DMS 273 treated with DMSO at 0.1 percent for 48 hours (cell line): ENCODE data around the gene CCDC63.
A peak's percentile ranks its signal among the peaks of the same experiment; 100 is the strongest.

ENCODE experiments used
- DNase-seq: peaks from one replicate; lab custom pipeline; 2025; lab: John Stamatoyannopoulos, UW

The CCDC63 gene

DNA sequence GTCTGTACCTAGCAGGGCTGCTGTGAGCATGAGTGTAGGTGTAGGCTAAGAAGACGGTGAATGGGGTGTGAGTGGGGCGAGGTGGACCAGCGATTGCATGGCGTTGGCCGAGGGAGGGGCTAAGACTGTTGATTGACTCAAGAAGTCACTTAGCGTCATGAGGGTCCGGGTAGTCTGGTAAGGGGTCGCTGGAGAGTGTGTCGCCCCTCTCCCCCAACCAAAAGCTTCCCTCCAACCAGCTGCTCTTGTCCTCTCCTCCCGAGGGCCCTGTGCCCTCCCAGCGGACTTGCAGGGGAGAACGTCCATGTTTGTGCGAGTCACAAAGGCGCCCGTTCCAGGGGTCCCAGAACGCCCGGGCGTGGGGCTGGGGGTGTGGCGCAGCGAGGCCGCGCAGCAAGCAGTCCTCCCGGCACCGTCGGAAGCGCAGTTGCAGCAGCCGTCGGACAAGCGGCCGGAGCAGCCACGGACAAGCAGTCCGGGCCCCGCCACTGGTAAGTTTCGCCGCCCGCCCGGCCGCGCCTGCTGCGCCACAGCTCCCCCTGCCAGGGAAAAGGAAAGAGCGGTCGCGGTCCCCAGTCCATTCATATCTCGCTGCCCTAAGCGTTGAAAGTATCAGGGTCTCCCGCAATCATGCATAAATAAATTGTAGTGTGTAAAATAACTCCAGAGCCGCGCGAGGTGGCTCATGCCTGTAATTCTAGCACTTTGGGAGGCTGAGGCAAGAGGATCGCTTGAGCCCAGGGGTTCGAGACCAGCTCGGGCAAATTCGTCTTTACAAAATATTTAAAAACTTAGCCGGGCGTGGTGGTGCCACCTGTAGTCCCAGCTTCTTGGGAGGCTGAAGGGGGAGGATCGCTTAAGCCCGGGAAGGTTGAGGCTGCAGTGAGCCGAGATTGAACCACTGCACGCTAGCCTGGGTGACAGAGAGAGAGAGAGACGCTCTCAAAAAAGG lies at the start of gene CCDC63:
Gene CCDC63 (plus strand): TSS at position 373 of the 952 bp plus-strand sequence. CDS start 5,968 bp downstream, outside the sequence.
- no peak for DNase-seq

GRCh38 chr12:110798461-110798860 lies 48.3 kb upstream of the CCDC63 start:
- DNase-seq = no peak

DNA sequence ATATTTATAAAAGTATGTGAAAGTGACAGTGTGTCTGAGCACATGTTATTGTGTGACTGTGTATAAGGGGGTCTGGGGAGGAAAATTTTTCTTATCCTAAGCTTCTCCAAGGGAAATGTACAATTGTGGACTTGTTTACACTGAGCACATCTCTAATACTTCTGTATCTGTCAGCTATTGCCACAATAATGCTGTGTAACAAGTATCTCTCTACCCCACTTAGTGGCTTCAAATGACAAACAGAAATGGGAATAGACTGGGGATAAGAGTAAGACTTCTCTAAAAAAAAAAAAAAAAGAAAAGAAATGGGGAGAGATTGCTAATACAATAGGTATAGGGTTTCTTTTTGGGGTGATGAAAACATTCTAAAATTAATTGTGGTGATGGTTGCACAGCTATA lies 44.3 kb upstream of the CCDC63 start:
- no peak for DNase-seq

DNA sequence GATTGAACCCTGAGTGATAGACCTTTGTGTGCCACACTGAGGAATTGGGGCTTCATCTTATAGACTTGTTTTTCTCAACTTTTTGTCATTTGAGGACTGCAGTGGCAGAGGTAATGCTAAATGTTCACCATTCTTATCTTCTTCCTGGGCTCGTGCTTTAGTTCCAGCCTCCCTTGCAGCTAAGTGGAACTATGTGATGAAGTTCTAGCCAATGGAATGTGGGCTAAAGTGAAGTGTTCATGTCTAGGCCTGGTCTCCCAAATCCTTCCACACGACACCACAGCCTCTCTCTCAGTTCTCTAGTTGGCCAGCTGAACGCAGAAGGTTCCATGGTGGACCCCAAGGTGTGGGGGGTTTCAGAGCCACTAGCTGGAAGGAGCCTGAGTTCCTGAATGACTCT lies 42.4 kb upstream of the CCDC63 start:
- DNase-seq = no peak

GRCh38 chr12:110807640-110808039 lies 39.1 kb upstream of the CCDC63 start:
- no peak for DNase-seq

- DNase-seq = no peak
Measured at GRCh38 chr12:110809149-110809548, 37.6 kb upstream of the CCDC63 start.

GRCh38 chr12:110811972-110812371 lies 34.8 kb upstream of the CCDC63 start:
- DNase-seq = no peak

- no peak for DNase-seq
Measured at GRCh38 chr12:110813285-110813684, 33.5 kb upstream of the CCDC63 start.

- no peak for DNase-seq
Measured at GRCh38 chr12:110813756-110814155, 33.0 kb upstream of the CCDC63 start.

DNA sequence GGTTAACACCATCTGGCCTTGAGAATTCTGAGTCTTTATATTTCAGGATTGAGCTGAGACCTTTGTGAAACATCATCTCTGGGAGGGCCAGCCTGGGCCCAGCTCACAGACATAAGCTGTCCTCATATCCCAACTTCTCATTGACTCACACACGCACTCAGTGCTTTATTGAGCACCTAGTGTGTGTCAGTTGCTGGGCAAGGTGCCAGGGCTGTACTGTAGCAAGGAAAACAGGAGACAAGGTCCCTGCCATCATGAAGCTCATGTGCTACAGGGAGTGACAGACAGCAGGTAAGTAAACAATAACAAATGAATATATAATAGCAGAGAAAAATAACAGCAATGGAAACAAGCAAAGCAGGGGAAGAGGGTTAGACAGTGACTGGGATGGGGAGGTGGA lies 30.5 kb upstream of the CCDC63 start:
- no peak for DNase-seq

DNA sequence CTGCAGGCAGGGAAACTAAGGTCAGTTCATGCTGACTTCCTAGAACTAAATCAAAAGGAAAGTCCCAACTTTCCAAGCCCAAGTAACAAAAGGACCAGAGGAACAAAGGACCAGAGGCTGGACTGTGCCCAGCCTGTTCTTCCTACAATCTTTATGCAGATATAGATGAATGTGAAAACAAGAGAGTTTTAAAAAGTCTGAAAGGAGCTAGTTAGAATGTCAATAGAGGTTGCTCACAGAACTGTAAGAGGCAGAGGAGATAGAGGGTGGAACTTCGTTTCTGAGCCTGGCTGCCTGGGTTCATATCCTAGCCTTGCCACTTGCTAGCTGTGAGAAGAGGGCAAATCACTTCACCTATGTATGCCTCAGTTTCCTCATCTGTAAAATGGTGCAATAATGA lies 30.0 kb upstream of the CCDC63 start:
- DNase-seq = no peak

DNA sequence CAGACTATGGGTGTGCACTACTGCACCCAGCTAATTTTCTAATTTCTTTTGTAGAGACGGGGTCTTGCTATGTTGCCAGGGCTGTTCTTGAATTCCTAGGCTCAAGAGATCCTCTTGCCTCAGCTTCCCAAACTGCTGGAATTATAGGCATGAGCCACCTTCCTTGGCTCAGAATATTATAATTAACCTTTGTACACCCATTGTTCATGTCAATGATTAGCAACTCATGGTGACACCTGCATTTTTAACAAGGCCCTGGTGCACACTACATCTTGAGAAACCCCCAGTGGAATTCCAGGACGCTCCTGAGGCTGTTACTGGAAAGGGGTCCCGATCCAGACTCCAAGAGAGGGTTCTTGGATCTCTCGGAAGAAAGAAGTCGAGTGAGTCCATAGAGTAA lies 28.3 kb upstream of the CCDC63 start:
- DNase-seq = no peak

DNA sequence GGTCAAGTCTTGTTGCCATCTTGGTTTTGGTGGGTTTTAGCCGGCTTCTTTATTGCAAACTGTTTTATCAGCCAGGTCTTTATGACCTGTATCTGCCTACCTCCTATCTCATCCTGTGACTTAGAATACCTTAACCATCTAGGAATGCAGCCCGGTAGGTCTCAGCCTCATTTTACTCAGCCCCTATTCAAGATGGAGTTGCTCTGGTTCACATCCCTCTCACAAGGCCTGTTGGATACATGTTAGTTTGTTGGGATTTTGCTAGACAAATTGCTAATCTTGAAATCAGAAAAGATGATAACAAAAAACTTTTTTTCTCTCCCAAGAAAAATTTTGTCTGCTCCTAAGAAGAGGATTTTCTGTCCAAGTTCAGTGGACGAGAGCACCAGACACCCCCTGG lies 27.6 kb upstream of the CCDC63 start:
- no peak for DNase-seq

DNA sequence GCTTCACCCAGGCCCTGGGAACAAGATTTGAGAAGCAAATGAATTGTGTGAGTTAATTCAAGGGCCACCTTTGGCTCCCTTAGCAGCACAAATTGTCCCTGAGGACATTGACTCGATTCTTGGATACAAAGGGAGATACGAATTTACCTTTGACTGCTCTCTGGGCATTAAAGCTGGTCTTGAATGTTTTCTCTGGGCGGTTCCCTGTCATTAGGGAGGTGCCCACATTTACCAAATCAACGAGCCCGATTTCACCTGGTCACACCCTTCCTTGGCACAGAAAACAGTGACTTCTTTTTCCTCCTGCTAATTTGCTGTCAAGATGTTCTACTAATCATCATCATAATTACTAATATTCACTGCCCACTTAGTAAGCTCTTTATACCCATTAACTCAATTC lies 27.1 kb upstream of the CCDC63 start:
- DNase-seq = no peak

DNA sequence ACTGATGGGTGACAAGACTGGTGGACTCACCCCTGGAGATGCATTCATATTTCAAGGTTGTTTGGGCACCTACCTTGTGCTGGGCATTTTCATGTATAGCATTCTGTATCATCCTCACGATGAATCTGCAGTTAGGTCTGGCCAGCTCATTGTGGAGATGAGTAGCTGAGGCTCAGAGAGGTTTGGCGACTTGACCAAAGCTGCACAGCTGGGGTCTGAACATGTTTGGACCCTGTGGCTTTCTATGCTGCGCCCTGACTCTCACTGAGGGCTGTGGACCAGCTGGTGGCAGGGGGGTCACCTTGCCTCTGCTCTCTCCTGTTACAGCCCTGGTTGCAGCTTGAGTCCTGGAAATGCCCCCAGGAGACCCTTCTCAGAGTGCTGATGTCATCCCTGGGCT lies 24.9 kb upstream of the CCDC63 start:
- no peak for DNase-seq

- DNase-seq = no peak
Measured at GRCh38 chr12:110822821-110823415, 23.9 kb upstream of the CCDC63 start.

DNA sequence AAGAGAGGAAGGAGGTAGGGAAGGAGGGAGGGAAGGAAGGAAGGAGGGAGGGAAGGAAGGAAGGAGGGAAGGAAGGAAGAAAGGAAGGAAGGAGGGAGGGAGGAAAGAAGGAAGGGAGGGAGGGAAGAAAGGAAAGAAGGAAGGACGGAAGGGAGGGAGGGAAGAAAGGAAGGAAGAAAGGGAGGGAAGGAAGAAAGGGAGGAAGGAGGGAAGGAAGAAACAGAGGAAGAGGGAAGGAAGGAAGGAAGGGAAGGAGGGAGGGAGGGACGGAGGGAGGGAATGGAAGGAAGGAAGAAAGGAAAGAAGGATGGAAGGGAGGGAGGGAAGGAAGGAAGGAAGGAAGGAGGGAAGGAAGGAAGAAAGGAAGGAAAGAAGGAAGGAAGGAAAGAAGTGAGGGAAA lies 22.4 kb upstream of the CCDC63 start:
- no peak for DNase-seq

DNA sequence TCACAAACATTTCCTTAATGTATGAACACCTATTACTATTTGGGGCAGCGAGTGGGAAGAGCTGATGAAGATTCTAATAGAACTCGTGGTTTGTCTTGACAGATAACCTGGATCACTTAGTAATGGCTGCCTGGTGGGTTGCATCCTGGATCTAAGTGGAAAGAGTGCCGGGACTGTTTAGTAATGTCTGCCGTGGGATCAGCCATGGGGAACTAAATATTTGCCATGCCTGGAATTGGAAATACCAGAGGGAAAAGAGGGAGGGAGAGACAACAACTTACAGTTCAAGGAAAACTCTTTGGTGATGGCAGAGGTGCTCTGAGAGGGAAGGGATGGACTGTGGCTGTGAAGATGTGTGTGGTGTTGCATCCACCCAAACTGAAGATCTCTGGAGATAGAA lies 21.3 kb upstream of the CCDC63 start:
- DNase-seq = no peak

DNA sequence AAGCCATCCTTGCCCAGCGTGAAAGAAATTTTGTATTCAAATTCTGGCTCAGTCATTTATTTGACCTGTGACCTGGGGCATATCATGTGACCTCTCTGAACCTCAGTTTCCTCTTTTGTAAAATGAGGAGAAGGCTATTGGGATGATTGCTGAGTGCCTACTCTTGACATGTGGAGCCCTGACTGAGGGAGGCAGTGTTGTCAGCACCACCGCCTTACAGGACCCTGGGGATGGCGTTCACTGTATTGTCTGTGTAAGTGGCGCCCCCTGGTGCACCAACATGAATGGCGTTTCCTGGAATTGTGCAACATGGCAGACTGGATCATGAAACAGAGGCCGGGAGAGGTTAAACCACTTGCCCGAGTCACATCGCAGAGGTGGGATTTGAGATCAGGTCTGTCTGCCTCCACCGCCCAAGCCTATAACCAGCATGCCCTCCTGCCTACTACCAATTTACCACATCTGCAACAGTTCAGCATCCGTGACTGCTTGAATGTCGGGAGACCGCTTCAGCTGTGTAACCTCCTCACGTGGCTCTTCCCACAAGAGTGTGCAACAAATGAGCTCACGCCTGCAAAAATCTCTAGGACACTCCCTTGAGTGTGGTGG lies 20.1 kb upstream of the CCDC63 start:
- peak; percentile 37 for DNase-seq

- no peak for DNase-seq
Measured at GRCh38 chr12:110829308-110829707, 17.5 kb upstream of the CCDC63 start.

GRCh38 chr12:110836291-110836690 lies 10.5 kb upstream of the CCDC63 start:
- no peak for DNase-seq

DNA sequence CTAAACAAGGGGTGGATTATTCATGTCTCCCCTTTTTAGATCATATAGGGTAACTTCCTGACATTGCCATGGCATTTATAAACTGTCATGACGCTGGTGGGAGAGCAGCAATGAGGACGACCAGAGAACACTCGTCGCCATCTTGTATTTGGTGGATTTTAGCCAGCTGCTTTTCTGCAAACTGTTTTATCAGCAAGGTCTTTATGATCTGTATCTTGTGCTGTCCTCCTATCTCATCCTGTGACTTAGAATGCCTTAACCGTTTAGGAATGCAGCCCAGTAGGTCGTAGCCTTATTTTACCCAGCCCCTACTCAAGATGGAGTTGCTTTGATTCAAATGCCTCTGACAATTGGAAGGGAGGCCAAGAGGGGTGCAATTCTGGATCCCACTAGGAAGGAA lies 5.8 kb upstream of the CCDC63 start:
- DNase-seq = no peak

DNA sequence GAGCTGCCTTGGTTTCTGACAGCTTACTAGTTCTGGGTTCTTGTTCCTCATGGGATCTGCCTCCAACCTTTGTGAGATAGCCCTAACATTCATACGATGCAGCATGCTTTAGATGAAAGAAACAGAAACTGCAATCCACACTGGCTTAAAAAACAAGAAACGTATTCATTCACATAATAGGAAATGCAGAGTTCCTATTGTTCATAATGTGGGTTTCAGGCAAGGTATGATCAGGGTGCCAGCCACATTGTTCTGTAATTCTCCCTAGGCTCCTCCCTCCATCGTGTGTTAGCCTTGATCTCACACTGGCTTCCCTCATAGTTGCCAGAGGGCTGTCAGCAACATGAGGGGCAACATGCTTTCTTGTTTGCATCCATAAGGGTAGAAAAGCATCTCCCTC lies 2.7 kb upstream of the CCDC63 start:
- no peak for DNase-seq
